Testis (tissue), 2 donors: ENCODE results near the gene AGBL4.

Source experiments
- POLR2A ChIP-seq: fragments of 450-650 bp; IDR thresholded peaks from one replicate; pipeline ENCODE4 v1.6.1; 2017; ENCODE audit warnings: antibody characterized with exemption, mild to moderate bottlenecking, moderate library complexity
- TF ChIP-seq, protein P1 (sequence below), 3 experiments: fragments of 450-650 bp in 2 of 3; fragments of 200-600 bp in 1 of 3; sonication (generic) in 1 of 3; IDR thresholded peaks; one replicate each; pipeline ENCODE4 v1.5.1; 2016 to 2019; ENCODE audit warnings: antibody characterized with exemption in 3 of 3, mild to moderate bottlenecking in 2 of 3, moderate library complexity in 1 of 3

DNA sequence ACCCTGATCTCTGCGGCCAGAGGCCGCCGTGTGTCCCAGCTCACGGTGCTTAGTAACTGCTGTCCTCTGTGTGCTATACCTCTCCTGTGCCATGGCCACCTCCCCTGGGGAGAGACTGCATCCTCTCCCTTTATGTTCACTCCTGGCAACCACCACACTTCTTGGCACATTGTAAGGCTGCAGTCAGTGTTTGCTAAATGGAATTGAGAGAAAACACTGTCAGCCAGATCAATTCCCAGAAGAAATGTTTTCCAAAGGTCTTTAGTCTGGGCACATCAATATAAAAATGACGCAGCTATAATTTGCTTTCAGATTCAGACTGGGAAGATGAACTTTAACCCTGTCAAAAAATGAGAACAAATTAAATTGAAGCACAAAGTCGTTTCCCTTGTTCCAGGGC lies 1343.9 kb downstream of the AGBL4 start:
- TF ChIP-seq, protein P1, sequence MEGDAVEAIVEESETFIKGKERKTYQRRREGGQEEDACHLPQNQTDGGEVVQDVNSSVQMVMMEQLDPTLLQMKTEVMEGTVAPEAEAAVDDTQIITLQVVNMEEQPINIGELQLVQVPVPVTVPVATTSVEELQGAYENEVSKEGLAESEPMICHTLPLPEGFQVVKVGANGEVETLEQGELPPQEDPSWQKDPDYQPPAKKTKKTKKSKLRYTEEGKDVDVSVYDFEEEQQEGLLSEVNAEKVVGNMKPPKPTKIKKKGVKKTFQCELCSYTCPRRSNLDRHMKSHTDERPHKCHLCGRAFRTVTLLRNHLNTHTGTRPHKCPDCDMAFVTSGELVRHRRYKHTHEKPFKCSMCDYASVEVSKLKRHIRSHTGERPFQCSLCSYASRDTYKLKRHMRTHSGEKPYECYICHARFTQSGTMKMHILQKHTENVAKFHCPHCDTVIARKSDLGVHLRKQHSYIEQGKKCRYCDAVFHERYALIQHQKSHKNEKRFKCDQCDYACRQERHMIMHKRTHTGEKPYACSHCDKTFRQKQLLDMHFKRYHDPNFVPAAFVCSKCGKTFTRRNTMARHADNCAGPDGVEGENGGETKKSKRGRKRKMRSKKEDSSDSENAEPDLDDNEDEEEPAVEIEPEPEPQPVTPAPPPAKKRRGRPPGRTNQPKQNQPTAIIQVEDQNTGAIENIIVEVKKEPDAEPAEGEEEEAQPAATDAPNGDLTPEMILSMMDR (IDR thresholded peaks at IDR 0.05) = no peak
- TF ChIP-seq POLR2A = no peak
